Endodermal cell (in vitro differentiated cells): ENCODE results near the gene RARG. TPM values are rescaled to one million over a fixed set of nuclear protein-coding genes. Genes with fewer than 3 reads are reported as not detected.

ENCODE experiments used
- DNase-seq: peaks from one replicate; pipeline ENCODE4 v3.0.0-alpha.2; 2017
- H3K27ac ChIP-seq: 2 replicates; pipeline ENCODE4 v1.5.1; 2013; ENCODE audit warnings: mild to moderate bottlenecking, low read depth, low read length, moderate library complexity
- H3K27me3 ChIP-seq: 2 replicates; pipeline ENCODE4 v1.6.1; 2013; ENCODE audit warnings: mild to moderate bottlenecking, low read length, moderate library complexity; ENCODE audit not compliant: insufficient read depth, control insufficient read depth, poor library complexity, severe bottlenecking
- H3K36me3 ChIP-seq: 2 replicates; pipeline ENCODE4 v1.7.0; 2013; ENCODE audit warnings: mild to moderate bottlenecking, low read length, moderate library complexity; ENCODE audit not compliant: control insufficient read depth, insufficient read depth
- H3K4me1 ChIP-seq: one replicate; pipeline ENCODE4 v1.7.0; 2013; ENCODE audit warnings: low read length; ENCODE audit not compliant: control insufficient read depth, insufficient read depth
- H3K4me3 ChIP-seq: 2 replicates; pipeline ENCODE4 v1.5.1; 2013; ENCODE audit warnings: mild to moderate bottlenecking, low read length, moderate library complexity
- H3K9ac ChIP-seq: 2 replicates; pipeline ENCODE4 v1.6.1; 2013; ENCODE audit warnings: mild to moderate bottlenecking, low read length, moderate library complexity; ENCODE audit not compliant: poor library complexity, severe bottlenecking; ENCODE audit errors: extremely low read depth
- H3K9me3 ChIP-seq: 2 replicates; pipeline ENCODE4 v1.6.1; 2013; ENCODE audit warnings: mild to moderate bottlenecking, low read length, moderate library complexity; ENCODE audit not compliant: control insufficient read depth
- H3K27ac Mint-ChIP-seq: 2 replicates; pipeline ENCODE4 v1.8.0; 2020; ENCODE audit warnings: mixed read lengths
- H3K27me3 Mint-ChIP-seq: 2 replicates; pipeline ENCODE4 v1.8.0; 2021; ENCODE audit warnings: mild to moderate bottlenecking, mixed read lengths; ENCODE audit not compliant: insufficient read depth
- H3K36me3 Mint-ChIP-seq: 2 replicates; pipeline ENCODE4 v1.8.0; 2020; ENCODE audit warnings: low read depth, mixed read lengths
- H3K4me1 Mint-ChIP-seq: 2 replicates; pipeline ENCODE4 v1.8.0; 2020; ENCODE audit warnings: mixed read lengths
- H3K4me3 Mint-ChIP-seq: 2 replicates; pipeline ENCODE4 v1.8.0; 2020; ENCODE audit warnings: mild to moderate bottlenecking, moderate library complexity, mixed read lengths
- H3K9me3 Mint-ChIP-seq: 2 replicates; pipeline ENCODE4 v1.8.0; 2020; ENCODE audit warnings: mild to moderate bottlenecking, mixed read lengths
- CTCF ChIP-seq: fragments of 200-600 bp; sonication (generic); conservative IDR thresholded peaks from 2 replicates; pipeline ENCODE4 v1.5.0; 2021; ENCODE audit warnings: antibody characterized with exemption, mild to moderate bottlenecking
- WGBS, 2 experiments: methylation state at CpG; one replicate each; pipeline versions ENCODE4 v1.1.5 to v1.1.7; 2013; ENCODE audit warnings: missing lambda C conversion rate in 2 of 2, mixed read lengths in 1 of 2; ENCODE audit not compliant: insufficient coverage in 1 of 2, insufficient read length in 1 of 2; 5-methylcytosine and 5-hydroxymethylcytosine counted together
- total RNA-seq, 2 donors: library from RNA; stranded (reverse); fragmentation: NEBNext Ultra II Directional in 1 of 2; extraction: Animal tissue kit (Norgen Biotek cat#: 25700) in 1 of 2; gene quantifications; 2 replicates in 1 of 2; 3 replicates in 1 of 2; pipeline ENCODE4 v1.2.1, GENCODE V29; 2021

RARG gene
- total RNA-seq, 2 donors from 2014 or later, result 19.5 to 26.8 TPM

- Histone ChIP-seq H3K36me3 (no peaks in the 10 kb centered on the region), H3K9ac (no peak overlapping the region), H3K9me3 (no peaks in the 10 kb centered on the region), H3K4me3 (no peak overlapping the region), H3K27me3 (peaks cover 38% of the 10 kb centered on the region), H3K4me1 (no peaks in the 10 kb centered on the region), H3K27ac (no peak overlapping the region)
- 93 to 96% methylated on average over 3 to 5 of the region's 5 CpGs for WGBS, 2 experiments
- TF ChIP-seq CTCF, result no peak
- no peaks in the 10 kb centered on the region for H3K9me3 Mint-ChIP-seq
- DNase-seq, result no peak
- H3K27me3 Mint-ChIP-seq, result peaks cover 87% of the 10 kb centered on the region
- no peaks in the 10 kb centered on the region for H3K36me3 Mint-ChIP-seq
- H3K4me3 Mint-ChIP-seq, result no peak overlapping the region
- no peak overlapping the region for H3K27ac Mint-ChIP-seq
- H3K4me1 Mint-ChIP-seq, result no peaks in the 10 kb centered on the region
Observed at GRCh38 chr12:53198486-53199110, 33.4 kb downstream of the RARG start.

- H3K9ac ChIP-seq, result no peak overlapping the region
- Mint-ChIP-seq H3K36me3 (no peaks in the 10 kb centered on the region), H3K9me3 (no peaks in the 10 kb centered on the region), H3K27me3 (peaks cover 89% of the 10 kb centered on the region), H3K4me1 (no peaks in the 10 kb centered on the region), H3K27ac (no peak overlapping the region), H3K4me3 (no peak overlapping the region)
- TF ChIP-seq CTCF, result no peak
- no peaks in the 10 kb centered on the region for H3K9me3 ChIP-seq
- DNase-seq, result no peak
- H3K27me3 ChIP-seq, result peaks cover 38% of the 10 kb centered on the region
- H3K36me3 ChIP-seq, result no peaks in the 10 kb centered on the region
- no peak overlapping the region for H3K4me3 ChIP-seq
- no peak overlapping the region for H3K27ac ChIP-seq
- 90 to 96% methylated on average over 14 to 19 of the region's 19 CpGs for WGBS, 2 experiments
- no peaks in the 10 kb centered on the region for H3K4me1 ChIP-seq
Observed at GRCh38 chr12:53197011-53197640, 34.9 kb downstream of the RARG start.

- no peaks in the 10 kb centered on the region for H3K36me3 ChIP-seq
- Mint-ChIP-seq H3K27ac (no peak overlapping the region), H3K27me3 (peaks cover 83% of the 10 kb centered on the region), H3K4me3 (no peak overlapping the region), H3K36me3 (peaks cover 3% of the 10 kb centered on the region), H3K4me1 (no peaks in the 10 kb centered on the region), H3K9me3 (no peaks in the 10 kb centered on the region)
- H3K27ac ChIP-seq, result no peak overlapping the region
- H3K9ac ChIP-seq, result no peak overlapping the region
- 92 to 94% methylated on average over 13 to 14 of the region's 14 CpGs for WGBS, 2 experiments
- DNase-seq, result peak; percentile 65
- H3K4me1 ChIP-seq, result no peaks in the 10 kb centered on the region
- no peak for TF ChIP-seq CTCF
- H3K9me3 ChIP-seq, result no peaks in the 10 kb centered on the region
- peaks cover 38% of the 10 kb centered on the region for H3K27me3 ChIP-seq
- no peak overlapping the region for H3K4me3 ChIP-seq
Observed at GRCh38 chr12:53196486-53196885, 35.5 kb downstream of the RARG start.
